ENCODE results near the gene GJB3. TPM values are rescaled to one million over a fixed set of nuclear protein-coding genes. Genes with fewer than 3 reads are reported as not detected.

The GJB3 gene
- polyA plus RNA-seq, 1 donor (not counting 4 experiments of a cell fraction or from before 2014, with no cell fraction given), result 133 TPM

DNA sequence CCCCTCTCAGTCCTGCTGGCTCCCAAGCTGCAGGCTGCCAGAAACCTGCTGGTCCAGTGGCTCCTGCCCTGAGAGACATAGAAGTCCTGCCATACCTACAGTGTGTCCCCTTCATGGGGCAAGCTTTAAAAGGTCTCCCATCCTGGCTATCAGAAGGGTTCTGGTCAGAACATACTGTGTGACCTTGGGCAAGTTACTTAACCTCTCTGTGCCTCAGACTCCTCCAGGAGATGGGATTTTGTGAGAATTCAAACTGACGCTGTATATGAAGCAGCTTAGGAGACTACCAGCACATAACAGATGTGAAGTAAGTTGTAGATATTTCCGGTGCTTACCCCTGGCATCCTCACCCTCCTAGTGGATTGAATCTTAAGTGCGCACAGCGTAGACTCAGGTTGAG lies 34.9 kb upstream of the GJB3 start:
- H3K27me3 ChIP-seq (ENCODE audit: control insufficient read depth, extremely low read depth, insufficient read depth, low read length), result no peaks in the 10 kb centered on the region
- dilution Hi-C loops (cut with MboI; ENCODE audit: extremely low pct_ligation_motif_present, low sequenced_read_pairs), result no loop called here
- no peak overlapping the region for H3K9ac ChIP-seq (ENCODE audit: control insufficient read depth, extremely low read depth, insufficient read depth, low read length)
- H3K9me3 ChIP-seq (ENCODE audit: control insufficient read depth, low read depth, low read length), result no peaks in the 10 kb centered on the region
- H3K4me1 ChIP-seq (ENCODE audit: control insufficient read depth, extremely low read depth, insufficient read depth, low read length), result no peaks in the 10 kb centered on the region
- no peaks in the 10 kb centered on the region for H3K79me2 ChIP-seq (ENCODE audit: control insufficient read depth, insufficient read depth, low read length)
- H3K27ac ChIP-seq (ENCODE audit: control insufficient read depth, insufficient read depth, low read length), result no peak overlapping the region
- FAIRE-seq (no peak), DNase-seq (ENCODE audit: low read depth, low spot score) (no peak)
- H3K4me3 ChIP-seq (ENCODE audit: control insufficient read depth in 2 of 3, extremely low read depth in 1 of 3, insufficient read depth in 2 of 3, low read depth in 1 of 3, low read length in 3 of 3), result no peak overlapping the region
- H3K4me2 ChIP-seq (ENCODE audit: control insufficient read depth, extremely low read depth, insufficient read depth, low read depth, low read length), result no peak overlapping the region
- H2AFZ ChIP-seq (ENCODE audit: control insufficient read depth, low read length), result no peak overlapping the region
- TF ChIP-seq EZH2 (IDR thresholded peaks at IDR 0.05; ENCODE audit: low read length), result no peak
- TF ChIP-seq CTCF (optimal IDR thresholded peaks at IDR 0.05 in 1 of 3, IDR thresholded peaks at IDR 0.05 in 1 of 3, conservative IDR thresholded peaks at IDR 0.05 in 1 of 3; ENCODE audit: extremely low read depth in 1 of 3, insufficient read depth in 2 of 3, low read length in 3 of 3), result no peak
- H4K20me1 ChIP-seq (ENCODE audit: control insufficient read depth, extremely low read depth, insufficient read depth, low read length), result no peaks in the 10 kb centered on the region
- no peaks in the 10 kb centered on the region for H3K9me1 ChIP-seq (ENCODE audit: control insufficient read depth, extremely low read depth, insufficient read depth, low read length)
- H3K36me3 ChIP-seq (ENCODE audit: control insufficient read depth in 2 of 2, extremely low read depth in 1 of 2, insufficient read depth in 2 of 2, low read length in 2 of 2), result no peaks in the 10 kb centered on the region

DNA sequence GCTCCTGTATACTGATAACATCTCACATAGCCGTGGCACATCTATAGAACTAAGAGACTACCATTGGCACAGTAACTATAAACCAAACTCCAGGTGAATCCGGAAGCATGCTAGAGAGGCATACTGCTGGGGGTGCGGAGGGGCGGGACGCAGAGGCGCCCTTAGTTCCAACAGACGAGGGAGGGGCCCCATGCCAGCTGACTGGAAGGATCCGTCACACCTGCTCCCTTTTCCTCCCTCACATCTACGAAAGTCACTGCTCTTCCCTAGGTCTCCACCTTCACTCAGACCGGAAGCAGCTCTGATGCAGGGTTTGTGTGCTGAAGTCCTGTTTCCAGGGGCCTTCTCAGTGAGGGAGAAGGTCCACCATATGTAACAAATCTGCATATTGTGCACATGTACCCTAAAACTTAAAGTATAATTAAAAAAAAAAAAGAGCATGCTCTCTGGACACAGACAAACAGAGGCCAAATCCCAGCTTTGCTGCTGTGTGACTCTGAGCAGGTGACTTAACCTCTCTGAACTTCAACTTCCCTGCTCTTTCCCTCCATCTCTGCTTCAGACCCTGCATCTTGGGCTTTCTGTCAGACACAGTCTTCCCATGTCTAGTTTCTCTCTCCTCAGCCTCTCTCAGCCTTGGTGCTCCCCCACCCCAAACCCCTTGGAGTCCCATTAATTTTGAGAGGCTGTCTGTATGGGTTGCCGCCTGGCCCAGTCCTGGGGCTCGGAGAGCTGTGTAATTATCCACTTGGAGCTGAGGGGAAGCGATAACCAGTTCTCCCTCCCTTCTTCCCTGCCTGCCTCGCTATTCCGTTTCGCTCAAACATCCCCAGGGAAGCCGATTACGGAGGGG lies 34.0 kb upstream of the GJB3 start:
- dilution Hi-C loops (cut with MboI; ENCODE audit: extremely low pct_ligation_motif_present, low sequenced_read_pairs), result no loop called here
- Histone ChIP-seq H3K27me3 (ENCODE audit: control insufficient read depth, extremely low read depth, insufficient read depth, low read length) (no peaks in the 10 kb centered on the region), H3K9ac (ENCODE audit: control insufficient read depth, extremely low read depth, insufficient read depth, low read length) (no peak overlapping the region), H4K20me1 (ENCODE audit: control insufficient read depth, extremely low read depth, insufficient read depth, low read length) (no peaks in the 10 kb centered on the region), H3K9me3 (ENCODE audit: control insufficient read depth, low read depth, low read length) (no peaks in the 10 kb centered on the region), H3K9me1 (ENCODE audit: control insufficient read depth, extremely low read depth, insufficient read depth, low read length) (no peaks in the 10 kb centered on the region), H3K27ac (ENCODE audit: control insufficient read depth, insufficient read depth, low read length) (no peak overlapping the region), H3K4me2 (ENCODE audit: control insufficient read depth, extremely low read depth, insufficient read depth, low read depth, low read length) (no peak overlapping the region), H2AFZ (ENCODE audit: control insufficient read depth, low read length) (no peak overlapping the region), H3K4me1 (ENCODE audit: control insufficient read depth, extremely low read depth, insufficient read depth, low read length) (no peaks in the 10 kb centered on the region), H3K36me3 (ENCODE audit: control insufficient read depth in 2 of 2, extremely low read depth in 1 of 2, insufficient read depth in 2 of 2, low read length in 2 of 2) (no peaks in the 10 kb centered on the region), H3K79me2 (ENCODE audit: control insufficient read depth, insufficient read depth, low read length) (no peaks in the 10 kb centered on the region), H3K4me3 (ENCODE audit: control insufficient read depth in 2 of 3, extremely low read depth in 1 of 3, insufficient read depth in 2 of 3, low read depth in 1 of 3, low read length in 3 of 3) (no peak overlapping the region)
- no peak for DNase-seq (ENCODE audit: low read depth, low spot score)
- TF ChIP-seq CTCF (optimal IDR thresholded peaks at IDR 0.05 in 1 of 3, IDR thresholded peaks at IDR 0.05 in 1 of 3, conservative IDR thresholded peaks at IDR 0.05 in 1 of 3; ENCODE audit: extremely low read depth in 1 of 3, insufficient read depth in 2 of 3, low read length in 3 of 3) (no peak), EZH2 (IDR thresholded peaks at IDR 0.05; ENCODE audit: low read length) (no peak)
- FAIRE-seq, result no peak

All from keratinocyte (primary cell).